ENCODE results near the gene STON1.
"Not testable (repeated sequence)": the region's sequence is repeated elsewhere in the genome, so short reads cannot be mapped to it uniquely, and the experiment has no call there.

Gene STON1

DNA sequence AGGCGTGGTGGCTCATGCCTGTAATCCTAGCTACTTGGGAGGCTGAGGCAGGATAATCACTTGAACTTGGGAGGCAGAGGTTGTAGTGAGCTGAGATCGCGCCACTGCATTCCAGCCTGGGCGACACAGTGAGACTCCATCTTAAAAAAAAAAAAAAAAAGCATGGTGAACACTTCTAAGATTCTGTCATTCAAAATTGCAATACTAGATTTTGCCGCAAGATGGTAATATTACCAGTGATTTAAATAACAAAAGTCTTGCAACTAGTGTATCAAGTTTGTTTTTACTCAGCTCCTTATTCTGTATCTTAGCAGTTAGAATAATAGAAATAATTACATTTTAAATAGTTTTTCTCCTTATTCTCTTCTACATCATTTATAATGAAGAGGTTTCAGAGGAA is 92.7 kb downstream of the STON1 start:
- DNase-seq, result not testable (repeated sequence)

DNA sequence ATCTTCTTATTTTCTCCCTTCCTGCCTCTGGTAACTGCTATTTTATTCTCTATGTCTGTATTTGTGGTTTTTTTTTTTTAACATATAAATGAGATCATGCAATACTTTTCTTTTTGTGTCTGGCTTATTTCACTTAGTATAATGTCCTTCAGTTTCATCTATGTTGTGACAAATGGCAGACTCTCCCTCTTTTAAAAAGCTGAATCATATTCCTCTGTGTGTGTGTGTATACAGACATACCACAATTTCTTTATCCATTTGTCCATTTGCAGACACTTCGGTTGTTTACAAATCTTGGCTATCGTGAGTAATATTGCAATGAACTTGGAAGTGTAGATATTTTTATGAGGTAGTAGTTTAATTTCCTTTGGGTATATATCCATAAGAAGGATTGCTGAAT is 94.7 kb downstream of the STON1 start:
- DNase-seq, result no peak

DNA sequence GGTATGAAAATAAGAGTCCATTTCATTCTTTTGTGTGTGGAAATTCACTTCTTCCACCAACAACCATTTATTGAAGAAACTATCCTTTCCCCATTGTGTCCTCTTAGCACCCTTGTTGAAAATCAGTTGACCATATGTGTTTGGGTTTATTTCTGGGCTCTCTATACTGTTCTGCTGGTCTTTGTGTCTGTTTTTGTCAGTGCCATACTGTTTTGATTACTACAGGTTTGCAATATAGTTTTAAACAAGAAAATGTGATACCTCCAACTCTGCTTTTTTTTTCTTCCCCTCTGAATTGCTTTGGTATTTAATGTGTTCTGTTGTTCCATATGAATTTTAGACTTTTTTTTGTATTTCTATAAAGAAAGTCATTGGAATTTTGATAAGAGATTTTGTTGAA is 96.1 kb downstream of the STON1 start:
- DNase-seq, result no peak

DNA sequence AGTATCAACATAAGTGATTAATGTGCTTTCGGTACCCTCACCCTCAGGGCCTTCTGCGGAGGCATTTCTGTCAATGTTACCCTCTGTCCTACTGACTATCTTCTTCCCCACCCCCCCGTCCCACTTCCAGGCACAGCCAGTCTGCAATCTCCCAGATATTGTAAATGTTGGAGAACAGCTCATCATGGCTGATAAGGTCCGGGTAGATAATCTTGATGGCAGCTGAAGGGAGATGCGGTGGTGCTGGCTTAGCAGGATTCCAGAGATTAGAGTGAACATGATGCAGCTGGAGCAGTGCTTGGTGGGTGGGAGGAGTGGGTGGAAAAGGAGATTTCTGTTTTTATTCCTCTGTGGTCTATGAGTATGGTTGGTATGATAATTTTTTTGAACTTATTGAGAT is 103.2 kb downstream of the STON1 start:
- DNase-seq, result no peak

DNA sequence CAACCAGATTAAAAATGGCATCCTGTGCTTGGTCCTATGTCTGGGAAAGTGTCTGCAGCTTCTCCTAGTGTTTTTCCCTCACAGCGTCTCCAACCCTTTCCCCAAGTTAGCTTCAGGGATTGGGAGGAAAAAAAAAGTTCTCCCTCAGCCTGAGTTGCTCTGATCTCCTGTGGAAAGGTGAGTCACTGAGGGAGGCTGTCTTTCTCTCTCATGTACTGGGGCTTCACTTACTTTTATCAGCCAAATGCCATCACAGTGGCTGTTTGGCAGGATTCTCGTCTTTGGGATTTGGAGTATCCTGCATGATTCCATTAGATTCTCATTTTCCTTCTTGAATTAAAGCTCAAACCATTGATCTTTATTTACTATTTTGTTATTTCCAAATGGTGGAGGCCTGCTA is 105.8 kb downstream of the STON1 start:
- DNase-seq, result no peak

DNA sequence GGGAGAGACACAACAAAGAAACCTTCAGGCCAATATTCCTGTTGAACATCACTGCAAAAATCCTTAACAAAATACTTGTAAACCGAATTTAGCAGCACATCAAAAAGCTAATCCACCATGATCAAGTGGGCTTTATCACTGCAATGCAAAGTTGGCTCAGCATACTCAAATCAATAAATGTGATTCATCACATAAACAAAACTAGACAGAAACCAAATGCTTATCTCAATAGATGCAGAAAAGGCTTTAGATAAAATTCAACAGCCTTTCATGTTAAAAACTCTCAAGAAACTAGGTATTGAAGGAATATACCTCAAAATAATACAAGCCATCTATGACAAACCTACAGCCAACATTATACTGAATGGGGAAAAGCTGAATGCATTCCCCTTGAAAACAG is 108.3 kb downstream of the STON1 start:
- no peak for DNase-seq

All from T-helper 9 cell (primary cell).